Activated CD8-positive, alpha-beta memory T cell treated with anti-CD3 and anti-CD28 coated beads, Interleukin-2, amount 10 ng/mL, durations not matched to agents 7 days and 5 days (primary cell): ENCODE measurements around the gene MKS1. TPM values are rescaled to one million over a fixed set of nuclear protein-coding genes. Genes with fewer than 3 reads are reported as not detected.

ENCODE experiments used
- ATAC-seq: fragments of 150-1000 bp; cut with Tn5 transposase; one replicate; pipeline ENCODE4 v1.10.0; 2021; ENCODE audit warnings: moderate library complexity
- CTCF ChIA-PET: fragments of 350-600 bp; sonication (Branson Sonifier 250); formaldehyde crosslinking; loops from one replicate; lab custom pipeline; 2021; ENCODE audit warnings: antibody characterized with exemption; lab: Charles Lee
- DNase-seq: peaks from one replicate; pipeline ENCODE4 v3.0.0-alpha.2; 2020
- H3K27ac Mint-ChIP-seq: one replicate; pipeline ENCODE4 v1.8.0; 2021; ENCODE audit warnings: mild to moderate bottlenecking, mixed read lengths
- H3K27me3 Mint-ChIP-seq: one replicate; pipeline ENCODE4 v1.8.0; 2021; ENCODE audit warnings: mixed read lengths
- H3K36me3 Mint-ChIP-seq: one replicate; pipeline ENCODE4 v1.8.0; 2021; ENCODE audit warnings: mild to moderate bottlenecking, mixed read lengths
- H3K4me1 Mint-ChIP-seq: one replicate; pipeline ENCODE4 v1.8.0; 2021; ENCODE audit warnings: mixed read lengths
- H3K4me3 Mint-ChIP-seq: one replicate; pipeline ENCODE4 v1.8.0; 2021; ENCODE audit warnings: mild to moderate bottlenecking, moderate library complexity, mixed read lengths
- H3K9me3 Mint-ChIP-seq: one replicate; pipeline ENCODE4 v1.8.0; 2022; ENCODE audit warnings: low read depth, mixed read lengths
- total RNA-seq, 2 experiments: library from RNA; stranded (reverse); gene quantifications; one replicate each; pipeline ENCODE4 v1.2.3, GENCODE V29; 2021

MKS1 gene
- total RNA-seq, 2 experiments from 2014 or later, result 17.8 to 18.2 TPM

DNA sequence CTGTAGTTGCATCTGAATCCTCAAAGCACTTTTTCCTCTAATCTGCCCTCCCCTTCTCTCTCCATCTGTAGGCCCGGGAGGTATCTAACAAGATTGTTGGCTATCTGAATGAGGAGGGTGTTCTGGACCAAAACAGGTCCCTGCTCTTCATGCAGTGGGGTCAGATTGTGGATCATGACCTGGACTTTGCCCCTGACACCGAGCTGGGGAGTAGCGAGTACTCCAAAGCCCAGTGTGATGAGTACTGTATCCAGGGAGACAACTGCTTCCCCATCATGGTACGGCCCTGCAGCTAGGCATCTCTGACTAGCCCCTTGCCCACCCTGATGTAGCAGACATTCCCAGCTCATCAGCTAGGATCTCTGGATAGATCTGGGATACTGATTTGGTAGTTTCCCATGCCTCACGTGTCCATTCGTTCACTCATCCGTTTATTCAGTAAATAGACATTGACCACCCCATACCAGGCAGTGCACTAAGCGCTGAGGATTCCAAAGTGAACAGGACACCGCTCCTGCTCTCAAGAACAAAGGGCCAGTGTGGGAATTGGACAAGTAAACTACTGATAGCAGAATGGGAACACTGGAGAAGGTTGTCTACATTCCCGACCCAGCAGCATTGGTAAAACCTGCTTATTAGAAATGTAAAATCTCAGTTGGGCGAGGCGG is 31.4 kb upstream of the MKS1 start:
- DNase-seq (peak; percentile 33), ATAC-seq (no peak)
- no peaks in the 10 kb centered on the region for H3K9me3 Mint-ChIP-seq
- H3K27me3 Mint-ChIP-seq, result peaks cover 59% of the 10 kb centered on the region
- CTCF ChIA-PET, result interaction anchor here (0.5 to 3.3 kb wide), 36 partner anchors 9 to 758 kb away, joined by 3 to 22 read pairs (median 6); partner anchors contain the start of genes HSF5, LPO, MKS1 and MTMR4
- no peak overlapping the region for H3K27ac Mint-ChIP-seq
- peaks cover 24% of the 10 kb centered on the region for H3K4me1 Mint-ChIP-seq
- no peaks in the 10 kb centered on the region for H3K36me3 Mint-ChIP-seq
- H3K4me3 Mint-ChIP-seq, result no peak overlapping the region

DNA sequence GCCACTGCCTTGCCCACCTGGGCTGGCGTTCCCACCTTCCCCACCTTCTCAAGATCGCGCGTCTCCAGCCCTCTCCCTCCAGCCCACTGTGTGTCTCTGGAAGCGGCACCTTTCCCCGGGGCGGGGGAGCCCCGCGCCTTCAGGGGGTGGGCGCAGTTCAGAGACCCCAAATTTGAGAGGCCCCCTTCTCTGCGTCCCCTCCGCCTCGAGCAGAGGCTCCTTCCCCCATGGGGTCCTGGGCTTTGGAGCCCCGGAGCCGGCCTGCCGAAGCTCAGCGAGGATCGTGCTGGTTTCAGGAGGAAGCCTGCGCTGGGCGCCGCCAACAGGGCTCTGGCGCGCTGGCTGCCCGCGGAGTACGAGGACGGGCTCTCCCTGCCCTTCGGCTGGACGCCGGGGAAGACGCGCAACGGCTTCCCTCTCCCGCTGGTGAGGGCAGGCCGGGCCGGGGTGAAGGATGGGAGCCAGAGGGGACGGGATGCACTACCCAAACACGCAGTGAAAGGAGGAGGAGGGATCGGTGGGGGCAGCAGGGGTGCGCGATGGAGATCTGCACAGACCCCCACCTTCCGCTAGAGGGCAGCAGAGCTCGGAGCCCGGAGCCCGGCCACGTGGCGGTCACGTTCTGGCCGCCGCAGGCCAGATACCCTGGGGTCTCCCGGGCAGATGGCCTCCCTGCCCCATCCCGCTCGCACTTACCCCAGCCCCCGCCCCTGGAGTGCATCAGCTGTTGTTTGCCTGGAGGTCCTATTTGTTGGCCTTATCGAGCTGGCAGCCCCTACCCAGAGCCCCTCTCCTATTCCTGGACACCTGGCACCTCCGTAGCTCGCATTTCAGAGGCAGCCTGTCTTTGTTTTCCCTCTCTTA is 30.4 kb upstream of the MKS1 start:
- peaks cover 58% of the 10 kb centered on the region for H3K27me3 Mint-ChIP-seq
- H3K36me3 Mint-ChIP-seq, result no peaks in the 10 kb centered on the region
- no peak overlapping the region for H3K27ac Mint-ChIP-seq
- H3K9me3 Mint-ChIP-seq, result no peaks in the 10 kb centered on the region
- DNase-seq (peak; percentile 77), ATAC-seq (peak; percentile 89)
- peak overlapping the region; percentile 66 for H3K4me3 Mint-ChIP-seq
- CTCF ChIA-PET, result interaction anchor here (0.6 to 3.3 kb wide), 45 partner anchors 10 to 759 kb away, joined by 3 to 22 read pairs (median 4); partner anchors contain the start of genes HSF5, LPO, MKS1 and MTMR4
- H3K4me1 Mint-ChIP-seq, result peaks cover 22% of the 10 kb centered on the region

DNA sequence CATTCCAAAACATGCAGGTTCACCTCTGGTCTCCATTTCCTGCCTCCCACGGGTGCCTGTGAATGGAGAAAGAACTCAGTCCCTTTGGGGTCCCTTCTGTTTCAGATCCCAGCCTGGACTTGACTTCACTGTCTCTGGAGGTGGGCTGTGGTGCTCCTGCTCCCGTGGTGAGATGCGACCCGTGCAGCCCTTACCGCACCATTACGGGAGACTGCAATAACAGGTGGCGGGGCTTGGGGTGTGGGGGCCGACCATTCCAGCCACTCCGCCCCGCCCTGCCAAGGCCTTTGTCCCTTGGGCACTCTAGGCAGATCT is 29.9 kb upstream of the MKS1 start:
- CTCF ChIA-PET, result interaction anchor here (0.6 to 3.3 kb wide), 28 partner anchors 11 to 334 kb away, joined by 3 to 22 read pairs (median 6); partner anchors contain the start of genes LPO, MKS1, MTMR4 and RNF43
- Mint-ChIP-seq H3K27me3 (peaks cover 60% of the 10 kb centered on the region), H3K27ac (no peak overlapping the region), H3K36me3 (no peaks in the 10 kb centered on the region), H3K4me1 (peaks cover 22% of the 10 kb centered on the region), H3K9me3 (no peaks in the 10 kb centered on the region), H3K4me3 (no peak overlapping the region)
- ATAC-seq (no peak), DNase-seq (no peak)

DNA sequence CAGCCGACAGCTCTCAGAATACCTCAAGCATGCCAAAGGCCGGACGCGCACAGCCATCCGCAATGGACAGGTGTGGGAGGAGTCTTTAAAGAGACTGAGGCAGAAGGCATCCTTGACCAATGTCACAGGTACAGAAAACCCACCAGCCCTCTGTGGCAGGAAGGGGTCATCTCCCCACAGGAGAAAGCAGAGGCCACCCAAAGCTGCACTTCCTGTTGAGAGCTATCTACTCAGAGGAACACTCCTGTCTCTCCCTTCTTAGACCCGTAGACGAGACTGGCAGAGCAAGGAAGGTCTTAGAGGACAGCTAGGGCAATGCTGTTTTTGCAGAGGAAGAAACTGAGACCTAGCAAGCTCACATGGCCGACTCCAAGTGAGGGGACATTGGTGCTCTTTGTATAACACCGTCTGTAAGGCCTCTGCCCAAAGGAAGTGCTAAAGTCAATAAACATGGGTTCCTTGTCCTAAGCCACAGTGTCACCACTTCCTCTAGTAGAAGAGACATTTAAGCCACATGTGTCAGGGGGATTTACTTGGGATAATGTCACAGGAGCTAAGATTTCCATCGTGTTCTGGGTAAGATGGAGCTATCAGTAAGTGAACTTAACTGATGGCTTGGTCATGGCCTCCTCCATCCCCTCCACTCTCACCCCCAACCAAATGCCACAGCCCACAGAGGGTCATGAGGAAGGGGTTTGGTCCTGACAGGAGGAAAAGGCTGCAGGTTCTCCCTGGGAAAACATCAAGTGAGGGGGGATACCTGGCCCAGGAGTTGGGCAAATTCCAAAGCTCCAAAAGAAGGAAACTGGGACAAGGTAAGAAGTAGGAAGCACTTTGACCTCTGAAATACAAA is 28.7 kb upstream of the MKS1 start:
- Mint-ChIP-seq H3K4me3 (no peak overlapping the region), H3K27me3 (peaks cover 65% of the 10 kb centered on the region), H3K9me3 (no peaks in the 10 kb centered on the region), H3K27ac (no peak overlapping the region), H3K36me3 (no peaks in the 10 kb centered on the region), H3K4me1 (peaks cover 24% of the 10 kb centered on the region)
- CTCF ChIA-PET, result interaction anchor here (0.6 to 2.5 kb wide), 14 partner anchors 10 to 172 kb away, joined by 3 to 8 read pairs (median 4); partner anchors contain the start of genes LPO, MKS1 and RNF43
- ATAC-seq (peak; percentile 21), DNase-seq (peak; percentile 54)

DNA sequence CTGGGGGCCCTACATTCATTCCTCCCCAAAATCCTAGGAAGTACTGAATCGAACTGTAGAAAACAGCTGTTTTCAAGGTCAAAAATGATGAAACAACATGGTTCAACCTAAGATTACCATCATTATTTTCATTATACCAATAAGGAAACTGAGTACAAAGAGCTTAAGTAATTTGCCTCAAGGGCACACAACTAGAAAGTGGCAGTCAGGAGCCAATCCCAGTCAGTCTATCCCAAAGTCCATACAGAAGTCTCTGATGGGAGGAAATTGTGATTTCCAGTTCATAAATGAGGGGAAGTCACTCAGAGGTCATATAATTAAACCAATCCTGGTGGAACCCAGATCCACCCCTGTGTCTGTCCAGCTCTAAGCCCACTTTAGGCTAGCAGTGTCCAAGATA is 27.7 kb upstream of the MKS1 start:
- H3K27me3 Mint-ChIP-seq, result peaks cover 65% of the 10 kb centered on the region
- peaks cover 26% of the 10 kb centered on the region for H3K4me1 Mint-ChIP-seq
- CTCF ChIA-PET, result interaction anchor here (0.7 to 2.5 kb wide), 7 partner anchors 9 to 173 kb away, joined by 3 to 8 read pairs (median 6); partner anchors contain the start of genes LPO, MKS1 and RNF43
- DNase-seq (no peak), ATAC-seq (no peak)
- H3K27ac Mint-ChIP-seq, result no peak overlapping the region
- no peaks in the 10 kb centered on the region for H3K9me3 Mint-ChIP-seq
- no peak overlapping the region for H3K4me3 Mint-ChIP-seq
- no peaks in the 10 kb centered on the region for H3K36me3 Mint-ChIP-seq

DNA sequence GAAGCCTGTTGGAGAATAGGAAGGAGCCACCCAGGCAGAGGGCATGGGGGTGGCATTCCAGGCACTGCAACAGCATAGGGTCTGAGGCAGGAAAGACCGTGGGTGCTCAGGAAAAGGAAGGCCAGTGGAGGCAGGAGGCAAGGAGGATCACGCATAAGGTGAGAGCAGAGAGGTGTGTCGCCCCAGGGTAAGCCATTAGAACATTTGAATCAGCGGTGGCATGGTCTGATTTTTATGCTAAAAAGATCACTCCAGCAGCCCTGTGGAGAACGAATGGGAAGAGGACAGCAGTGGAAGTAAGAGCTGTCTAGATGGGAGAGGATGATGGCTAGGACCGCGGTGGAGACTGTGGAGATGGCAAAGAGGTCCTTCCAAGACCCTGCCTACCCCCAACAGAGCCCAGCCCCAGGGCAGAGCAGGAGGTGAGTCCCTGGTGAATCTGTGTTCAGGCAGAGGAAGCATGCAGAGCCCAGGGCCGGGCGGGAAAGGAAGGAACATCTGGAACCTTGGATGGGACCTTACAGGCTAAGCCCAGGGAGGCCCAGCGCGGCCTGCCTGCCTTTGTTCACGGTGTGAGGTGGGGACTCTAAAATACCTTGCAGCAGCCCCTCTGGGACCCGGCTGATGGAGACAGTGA is 27.2 kb upstream of the MKS1 start:
- CTCF ChIA-PET, result interaction anchor here (1.2 to 2.5 kb wide), 3 partner anchors 28 to 171 kb away, joined by 3 to 8 read pairs (median 6); partner anchors contain the start of genes MKS1 and RNF43
- H3K36me3 Mint-ChIP-seq, result no peaks in the 10 kb centered on the region
- no peak overlapping the region for H3K4me3 Mint-ChIP-seq
- no peak overlapping the region for H3K27ac Mint-ChIP-seq
- DNase-seq (no peak), ATAC-seq (no peak)
- peaks cover 26% of the 10 kb centered on the region for H3K4me1 Mint-ChIP-seq
- peaks cover 65% of the 10 kb centered on the region for H3K27me3 Mint-ChIP-seq
- no peaks in the 10 kb centered on the region for H3K9me3 Mint-ChIP-seq

DNA sequence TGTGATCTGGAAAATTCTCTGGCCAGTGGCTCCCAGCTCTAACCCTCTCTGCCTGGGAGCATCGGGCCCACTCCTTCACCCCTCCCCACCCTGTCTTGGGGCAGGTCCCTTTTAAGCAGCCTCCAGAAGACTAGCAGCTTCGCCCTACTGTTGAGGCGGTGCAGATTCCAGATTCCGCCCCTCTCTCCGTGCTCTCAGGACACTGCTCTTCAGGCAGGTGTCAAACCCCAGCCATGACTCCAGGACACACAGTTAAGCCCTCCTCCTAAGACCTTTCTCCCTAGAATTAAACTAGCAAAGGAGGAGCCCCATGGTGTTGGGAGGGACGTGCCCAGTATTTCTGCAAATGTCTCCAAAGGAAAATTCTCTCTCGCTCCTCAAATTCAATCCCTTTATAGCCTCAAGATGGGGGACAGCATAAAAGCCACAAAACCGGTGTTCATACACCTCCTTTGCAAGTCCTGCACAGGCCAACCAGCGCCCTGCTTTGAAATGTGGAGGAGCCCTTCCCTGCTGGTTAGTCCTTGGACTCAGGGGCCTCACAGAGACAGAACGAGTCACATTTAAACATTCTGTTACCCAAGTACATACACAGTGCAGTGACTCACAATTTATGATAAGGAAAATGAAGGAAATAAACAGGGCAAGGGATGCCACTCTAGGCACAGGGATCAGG is 26.5 kb upstream of the MKS1 start:
- peaks cover 64% of the 10 kb centered on the region for H3K27me3 Mint-ChIP-seq
- no peak overlapping the region for H3K4me3 Mint-ChIP-seq
- DNase-seq (no peak), ATAC-seq (no peak)
- H3K36me3 Mint-ChIP-seq, result no peaks in the 10 kb centered on the region
- peaks cover 26% of the 10 kb centered on the region for H3K4me1 Mint-ChIP-seq
- H3K27ac Mint-ChIP-seq, result no peak overlapping the region
- CTCF ChIA-PET, result no interaction called here
- H3K9me3 Mint-ChIP-seq, result no peaks in the 10 kb centered on the region

DNA sequence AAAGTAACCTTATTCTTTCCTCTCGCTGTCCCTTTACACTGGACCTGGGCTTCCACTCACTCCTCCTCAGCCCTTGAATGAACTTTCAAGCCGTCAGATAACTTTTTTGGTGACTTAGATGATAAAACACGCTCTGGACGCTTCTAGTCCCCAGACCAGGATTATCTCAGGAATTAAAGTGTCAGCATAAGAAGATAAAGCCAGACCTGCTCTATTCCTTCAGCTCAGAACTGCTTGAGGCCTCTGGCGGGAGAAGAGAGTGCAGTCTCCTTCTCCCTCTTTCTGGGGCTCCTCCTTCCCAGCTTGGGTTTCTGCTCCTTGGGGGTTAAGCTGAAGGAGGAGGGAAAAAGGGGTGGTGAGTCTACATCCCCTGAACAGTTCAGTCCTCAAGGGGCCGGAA is 25.9 kb upstream of the MKS1 start:
- no peaks in the 10 kb centered on the region for H3K9me3 Mint-ChIP-seq
- H3K4me3 Mint-ChIP-seq, result no peak overlapping the region
- CTCF ChIA-PET, result no interaction called here
- DNase-seq, result no peak
- no peak overlapping the region for H3K27ac Mint-ChIP-seq
- ATAC-seq, result no peak
- peaks cover 24% of the 10 kb centered on the region for H3K4me1 Mint-ChIP-seq
- H3K36me3 Mint-ChIP-seq, result no peaks in the 10 kb centered on the region
- peaks cover 63% of the 10 kb centered on the region for H3K27me3 Mint-ChIP-seq

DNA sequence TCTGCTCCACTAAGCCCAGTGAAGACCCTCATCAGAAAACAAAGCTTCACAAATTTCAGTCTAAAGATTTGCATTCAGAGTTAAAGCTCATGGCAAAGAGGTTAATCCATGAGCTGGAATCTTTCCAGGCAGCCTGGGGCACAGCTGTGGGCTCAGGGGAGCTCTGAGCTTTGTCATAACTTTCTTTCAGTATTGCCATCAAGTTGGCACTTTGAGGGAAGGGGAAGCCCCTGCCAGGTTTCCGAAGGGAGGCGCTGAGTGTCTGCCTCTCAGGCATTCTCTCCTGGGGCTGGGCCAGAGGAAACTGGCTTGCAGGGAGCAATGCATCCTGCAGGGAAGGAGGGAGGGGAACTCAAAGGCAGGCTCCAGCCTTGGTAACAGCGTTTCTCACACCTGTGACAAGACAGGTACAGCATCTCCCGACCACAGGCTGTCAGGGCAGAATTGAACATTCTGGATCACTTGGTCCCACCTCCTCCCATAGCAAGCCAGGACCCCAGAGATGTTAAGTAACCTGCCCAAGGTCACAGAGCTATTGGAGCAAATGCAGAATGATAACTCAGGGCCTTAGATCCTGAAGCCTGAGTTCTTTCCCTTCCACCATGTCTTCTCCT is 23.2 kb upstream of the MKS1 start:
- DNase-seq (no peak), ATAC-seq (peak; percentile 12)
- H3K36me3 Mint-ChIP-seq, result no peaks in the 10 kb centered on the region
- peaks cover 4% of the 10 kb centered on the region for H3K4me1 Mint-ChIP-seq
- no peaks in the 10 kb centered on the region for H3K9me3 Mint-ChIP-seq
- no peak overlapping the region for H3K4me3 Mint-ChIP-seq
- H3K27me3 Mint-ChIP-seq, result peaks cover 78% of the 10 kb centered on the region
- H3K27ac Mint-ChIP-seq, result no peak overlapping the region
- CTCF ChIA-PET, result no interaction called here

DNA sequence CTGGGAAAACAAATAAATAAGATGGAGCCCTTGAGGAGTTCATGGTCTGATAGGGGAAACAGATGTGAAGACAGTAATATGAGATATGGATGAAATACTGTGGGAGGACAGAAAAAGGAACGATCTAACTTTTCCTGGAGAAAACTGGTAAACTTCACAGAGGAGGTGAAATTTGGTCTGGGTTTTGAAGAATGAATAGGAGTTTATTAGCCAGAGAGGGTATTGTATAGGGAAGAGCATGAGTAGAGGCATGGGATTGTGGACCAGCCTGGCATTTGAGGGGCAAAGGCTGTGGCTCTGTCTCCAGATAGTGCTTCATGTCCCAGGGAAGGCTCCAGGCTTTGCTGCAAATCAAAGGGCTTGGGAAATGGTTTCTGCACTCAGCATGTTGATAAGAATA is 20.9 kb upstream of the MKS1 start:
- Mint-ChIP-seq H3K4me1 (peaks cover 3% of the 10 kb centered on the region), H3K4me3 (no peak overlapping the region), H3K9me3 (no peaks in the 10 kb centered on the region), H3K27ac (no peak overlapping the region), H3K27me3 (peaks cover 86% of the 10 kb centered on the region), H3K36me3 (no peaks in the 10 kb centered on the region)
- ATAC-seq (no peak), DNase-seq (no peak)
- CTCF ChIA-PET, result no interaction called here

DNA sequence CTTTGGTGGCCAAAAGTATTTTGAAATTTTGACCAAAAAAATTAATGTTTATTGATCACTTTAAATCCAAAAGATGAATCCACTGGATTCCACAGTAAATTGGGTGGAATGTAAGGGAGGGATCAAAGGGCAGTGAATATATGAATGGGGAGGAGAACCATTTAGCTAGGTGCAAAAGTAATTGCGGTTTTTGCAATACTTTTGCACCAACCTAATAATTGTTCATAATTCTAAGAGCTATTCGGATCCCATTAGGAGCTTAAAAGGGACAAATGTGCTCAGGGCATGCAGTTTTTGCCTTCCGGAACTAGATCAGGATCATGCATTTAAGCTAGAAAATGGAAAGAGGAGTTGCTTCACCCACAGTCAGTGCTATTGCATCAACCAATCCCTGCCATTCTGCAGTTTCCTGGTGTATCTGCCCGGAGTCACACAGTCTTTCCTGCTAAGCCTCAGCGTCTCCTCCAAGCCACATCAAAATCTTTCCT is 19.1 kb upstream of the MKS1 start, which contains the start of gene LPO:
LPO (plus strand) TSS at position 438 of the 488 bp plus-strand sequence. CDS start 4,396 bp downstream, outside the sequence.
- DNase-seq (no peak), ATAC-seq (no peak)
- Mint-ChIP-seq H3K4me1 (peaks cover 3% of the 10 kb centered on the region), H3K27me3 (peaks cover 84% of the 10 kb centered on the region), H3K36me3 (no peaks in the 10 kb centered on the region), H3K27ac (no peak within 1 kb of the TSS), H3K4me3 (no peak within 1 kb of the TSS), H3K9me3 (no peaks in the 10 kb centered on the region)
- CTCF ChIA-PET, result interaction anchor here (1.1 to 3.0 kb wide), 3 partner anchors 10 to 41 kb away, joined by 3 to 17 read pairs (median 8); no protein-coding TSS in a partner anchor
